Activated naive CD8-positive, alpha-beta T cell treated with anti-CD3 and anti-CD28 coated beads for 36 hours (primary cell): ENCODE data around the gene NAT8L. TPM values are rescaled to one million over a fixed set of nuclear protein-coding genes. Genes with fewer than 3 reads are reported as not detected.
A peak's percentile ranks its signal among the peaks of the same experiment; 100 is the strongest.

Experiments used
- DNase-seq: peaks from one replicate; pipeline ENCODE4 v3.0.0; 2021
- H3K27ac Mint-ChIP-seq: one replicate; pipeline ENCODE4 v1.8.0; 2022; ENCODE audit warnings: mild to moderate bottlenecking, moderate library complexity, mixed read lengths
- H3K27me3 Mint-ChIP-seq: one replicate; pipeline ENCODE4 v1.8.0; 2022; ENCODE audit warnings: mild to moderate bottlenecking, mixed read lengths
- H3K36me3 Mint-ChIP-seq: one replicate; pipeline ENCODE4 v1.8.0; 2021; ENCODE audit warnings: mild to moderate bottlenecking, mixed read lengths
- H3K4me1 Mint-ChIP-seq: one replicate; pipeline ENCODE4 v1.8.0; 2021; ENCODE audit warnings: mixed read lengths
- H3K4me3 Mint-ChIP-seq: one replicate; pipeline ENCODE4 v1.8.0; 2022; ENCODE audit warnings: mild to moderate bottlenecking, moderate library complexity, mixed read lengths
- H3K9me3 Mint-ChIP-seq: one replicate; pipeline ENCODE4 v1.8.0; 2022; ENCODE audit warnings: mixed read lengths
- total RNA-seq, 2 experiments: library from RNA; stranded (reverse); gene quantifications; one replicate each; pipeline ENCODE4 v1.2.3, GENCODE V29; 2021

Gene NAT8L
- total RNA-seq, 2 experiments from 2014 or later: 0.56 to 0.60 TPM

GRCh38 chr4:2042947-2043395 is 16.2 kb upstream of the NAT8L start:
- H3K27me3 Mint-ChIP-seq: peaks cover 39% of the 10 kb centered on the region
- H3K4me1 Mint-ChIP-seq: peaks cover 5% of the 10 kb centered on the region
- peak overlapping the region; percentile 66 for H3K4me3 Mint-ChIP-seq
- no peak overlapping the region for H3K27ac Mint-ChIP-seq
- DNase-seq: no peak
- no peaks in the 10 kb centered on the region for H3K36me3 Mint-ChIP-seq
- no peaks in the 10 kb centered on the region for H3K9me3 Mint-ChIP-seq

GRCh38 chr4:2043396-2044118 is 15.6 kb upstream of the NAT8L start:
- H3K4me3 Mint-ChIP-seq: no peak overlapping the region
- no peaks in the 10 kb centered on the region for H3K36me3 Mint-ChIP-seq
- no peak for DNase-seq
- H3K27ac Mint-ChIP-seq: no peak overlapping the region
- H3K4me1 Mint-ChIP-seq: peaks cover 5% of the 10 kb centered on the region
- no peaks in the 10 kb centered on the region for H3K9me3 Mint-ChIP-seq
- peaks cover 44% of the 10 kb centered on the region for H3K27me3 Mint-ChIP-seq

- no peak for DNase-seq
- Mint-ChIP-seq H3K27ac (no peak overlapping the region), H3K27me3 (peaks cover 39% of the 10 kb centered on the region), H3K9me3 (no peaks in the 10 kb centered on the region), H3K4me3 (no peak overlapping the region), H3K36me3 (no peaks in the 10 kb centered on the region), H3K4me1 (peaks cover 5% of the 10 kb centered on the region)
These were observed 15.0 kb upstream of the NAT8L start for GRCh38 chr4:2044119-2044485.

- Mint-ChIP-seq H3K4me3 (no peak overlapping the region), H3K27ac (no peak overlapping the region), H3K36me3 (no peaks in the 10 kb centered on the region), H3K4me1 (peaks cover 5% of the 10 kb centered on the region), H3K9me3 (no peaks in the 10 kb centered on the region), H3K27me3 (peaks cover 32% of the 10 kb centered on the region)
- DNase-seq: no peak
These were observed 14.3 kb upstream of the NAT8L start for GRCh38 chr4:2044542-2045517.

GRCh38 chr4:2045518-2045951 is 13.6 kb upstream of the NAT8L start:
- H3K36me3 Mint-ChIP-seq: no peaks in the 10 kb centered on the region
- DNase-seq: no peak
- H3K27me3 Mint-ChIP-seq: peaks cover 27% of the 10 kb centered on the region
- no peaks in the 10 kb centered on the region for H3K9me3 Mint-ChIP-seq
- peaks cover 5% of the 10 kb centered on the region for H3K4me1 Mint-ChIP-seq
- H3K4me3 Mint-ChIP-seq: no peak overlapping the region
- no peak overlapping the region for H3K27ac Mint-ChIP-seq

GRCh38 chr4:2046031-2046961 is 12.8 kb upstream of the NAT8L start:
- H3K36me3 Mint-ChIP-seq: no peaks in the 10 kb centered on the region
- H3K4me1 Mint-ChIP-seq: peaks cover 5% of the 10 kb centered on the region
- no peak for DNase-seq
- no peaks in the 10 kb centered on the region for H3K9me3 Mint-ChIP-seq
- H3K27ac Mint-ChIP-seq: no peak overlapping the region
- H3K4me3 Mint-ChIP-seq: no peak overlapping the region
- peaks cover 32% of the 10 kb centered on the region for H3K27me3 Mint-ChIP-seq

GRCh38 chr4:2047031-2047660 is 12.0 kb upstream of the NAT8L start:
- DNase-seq: no peak
- Mint-ChIP-seq H3K27ac (no peak overlapping the region), H3K4me3 (no peak overlapping the region), H3K4me1 (peaks cover 2% of the 10 kb centered on the region), H3K9me3 (no peaks in the 10 kb centered on the region), H3K27me3 (peaks cover 35% of the 10 kb centered on the region), H3K36me3 (no peaks in the 10 kb centered on the region)

GRCh38 chr4:2047781-2048581 is 11.1 kb upstream of the NAT8L start:
- Mint-ChIP-seq H3K4me1 (no peaks in the 10 kb centered on the region), H3K4me3 (no peak overlapping the region), H3K27ac (no peak overlapping the region), H3K36me3 (no peaks in the 10 kb centered on the region), H3K27me3 (peaks cover 39% of the 10 kb centered on the region), H3K9me3 (no peaks in the 10 kb centered on the region)
- no peak for DNase-seq

- H3K36me3 Mint-ChIP-seq: no peaks in the 10 kb centered on the region
- H3K9me3 Mint-ChIP-seq: no peaks in the 10 kb centered on the region
- H3K27me3 Mint-ChIP-seq: peaks cover 41% of the 10 kb centered on the region
- H3K4me3 Mint-ChIP-seq: no peak overlapping the region
- H3K4me1 Mint-ChIP-seq: no peaks in the 10 kb centered on the region
- no peak overlapping the region for H3K27ac Mint-ChIP-seq
- no peak for DNase-seq
These were observed 10.3 kb upstream of the NAT8L start for GRCh38 chr4:2048831-2049230.

- Mint-ChIP-seq H3K4me1 (no peaks in the 10 kb centered on the region), H3K27me3 (peaks cover 47% of the 10 kb centered on the region), H3K27ac (no peak overlapping the region), H3K4me3 (no peak overlapping the region), H3K36me3 (no peaks in the 10 kb centered on the region), H3K9me3 (no peaks in the 10 kb centered on the region)
- DNase-seq: no peak
These were observed 9.7 kb upstream of the NAT8L start for GRCh38 chr4:2049381-2049780.

- Mint-ChIP-seq H3K4me3 (no peak overlapping the region), H3K4me1 (no peaks in the 10 kb centered on the region), H3K27ac (no peak overlapping the region), H3K36me3 (no peaks in the 10 kb centered on the region), H3K27me3 (peaks cover 49% of the 10 kb centered on the region), H3K9me3 (no peaks in the 10 kb centered on the region)
- DNase-seq: no peak
These were observed 9.3 kb upstream of the NAT8L start for GRCh38 chr4:2049811-2050210.

- Mint-ChIP-seq H3K27ac (no peak overlapping the region), H3K27me3 (peaks cover 46% of the 10 kb centered on the region), H3K9me3 (no peaks in the 10 kb centered on the region), H3K4me1 (no peaks in the 10 kb centered on the region), H3K36me3 (no peaks in the 10 kb centered on the region), H3K4me3 (no peak overlapping the region)
- DNase-seq: no peak
These were observed 8.0 kb upstream of the NAT8L start for GRCh38 chr4:2051086-2051485.

- Mint-ChIP-seq H3K36me3 (no peaks in the 10 kb centered on the region), H3K4me1 (peaks cover 3% of the 10 kb centered on the region), H3K27ac (no peak overlapping the region), H3K27me3 (peaks cover 53% of the 10 kb centered on the region), H3K4me3 (no peak overlapping the region), H3K9me3 (no peaks in the 10 kb centered on the region)
- no peak for DNase-seq
These were observed 4.9 kb upstream of the NAT8L start for GRCh38 chr4:2054217-2054616.
